GM12872 (cell line): ENCODE data around the gene SRPK2.

Experiments
- TF ChIP-seq, protein P1 (sequence below): IDR thresholded peaks from 3 replicates; pipeline ENCODE4 v1.5.1; 2011; ENCODE audit warnings: low read depth, mild to moderate bottlenecking, low read length, moderate library complexity; ENCODE audit not compliant: insufficient read depth

The SRPK2 gene

DNA sequence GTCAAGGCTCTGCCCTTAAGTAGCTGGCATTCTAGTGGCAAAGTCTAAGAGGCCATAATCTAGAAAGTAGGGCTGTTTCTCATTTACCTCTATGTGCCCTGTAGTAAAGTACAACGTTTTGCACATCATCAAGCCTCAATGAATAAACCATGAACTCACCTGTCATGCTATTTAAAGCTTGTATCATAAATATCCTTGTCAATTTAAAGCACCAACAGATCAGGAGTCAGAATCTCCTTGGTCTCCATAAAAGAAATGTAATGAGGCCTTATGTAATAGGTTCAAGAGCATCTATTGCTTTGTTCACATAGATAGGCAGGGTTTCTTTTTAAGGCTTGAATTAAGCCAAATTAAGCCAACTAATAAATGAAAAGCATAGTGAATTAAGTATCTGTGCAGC is 192.8 kb downstream of the SRPK2 start:
- TF ChIP-seq, protein P1, sequence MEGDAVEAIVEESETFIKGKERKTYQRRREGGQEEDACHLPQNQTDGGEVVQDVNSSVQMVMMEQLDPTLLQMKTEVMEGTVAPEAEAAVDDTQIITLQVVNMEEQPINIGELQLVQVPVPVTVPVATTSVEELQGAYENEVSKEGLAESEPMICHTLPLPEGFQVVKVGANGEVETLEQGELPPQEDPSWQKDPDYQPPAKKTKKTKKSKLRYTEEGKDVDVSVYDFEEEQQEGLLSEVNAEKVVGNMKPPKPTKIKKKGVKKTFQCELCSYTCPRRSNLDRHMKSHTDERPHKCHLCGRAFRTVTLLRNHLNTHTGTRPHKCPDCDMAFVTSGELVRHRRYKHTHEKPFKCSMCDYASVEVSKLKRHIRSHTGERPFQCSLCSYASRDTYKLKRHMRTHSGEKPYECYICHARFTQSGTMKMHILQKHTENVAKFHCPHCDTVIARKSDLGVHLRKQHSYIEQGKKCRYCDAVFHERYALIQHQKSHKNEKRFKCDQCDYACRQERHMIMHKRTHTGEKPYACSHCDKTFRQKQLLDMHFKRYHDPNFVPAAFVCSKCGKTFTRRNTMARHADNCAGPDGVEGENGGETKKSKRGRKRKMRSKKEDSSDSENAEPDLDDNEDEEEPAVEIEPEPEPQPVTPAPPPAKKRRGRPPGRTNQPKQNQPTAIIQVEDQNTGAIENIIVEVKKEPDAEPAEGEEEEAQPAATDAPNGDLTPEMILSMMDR, result no peak

DNA sequence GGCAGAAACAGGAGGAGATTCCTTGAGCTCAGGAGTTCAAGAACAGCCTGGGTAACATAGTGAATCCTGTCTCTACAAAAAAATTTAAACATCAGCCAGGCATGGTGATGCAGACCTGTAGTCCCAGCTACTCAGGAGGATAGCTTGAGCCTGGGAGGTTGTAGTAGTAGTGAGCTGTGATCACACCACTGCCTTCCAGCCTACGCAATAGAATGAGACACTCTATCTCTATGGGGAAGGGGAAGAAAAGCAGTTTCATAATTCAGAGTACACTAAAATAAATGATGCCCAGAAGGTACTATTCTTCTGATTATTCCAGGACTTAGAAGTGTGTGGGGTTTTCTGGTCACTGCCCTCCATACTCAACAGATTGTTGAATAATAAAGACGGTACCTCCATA is 197.4 kb downstream of the SRPK2 start:
- TF ChIP-seq, protein P1, result no peak

DNA sequence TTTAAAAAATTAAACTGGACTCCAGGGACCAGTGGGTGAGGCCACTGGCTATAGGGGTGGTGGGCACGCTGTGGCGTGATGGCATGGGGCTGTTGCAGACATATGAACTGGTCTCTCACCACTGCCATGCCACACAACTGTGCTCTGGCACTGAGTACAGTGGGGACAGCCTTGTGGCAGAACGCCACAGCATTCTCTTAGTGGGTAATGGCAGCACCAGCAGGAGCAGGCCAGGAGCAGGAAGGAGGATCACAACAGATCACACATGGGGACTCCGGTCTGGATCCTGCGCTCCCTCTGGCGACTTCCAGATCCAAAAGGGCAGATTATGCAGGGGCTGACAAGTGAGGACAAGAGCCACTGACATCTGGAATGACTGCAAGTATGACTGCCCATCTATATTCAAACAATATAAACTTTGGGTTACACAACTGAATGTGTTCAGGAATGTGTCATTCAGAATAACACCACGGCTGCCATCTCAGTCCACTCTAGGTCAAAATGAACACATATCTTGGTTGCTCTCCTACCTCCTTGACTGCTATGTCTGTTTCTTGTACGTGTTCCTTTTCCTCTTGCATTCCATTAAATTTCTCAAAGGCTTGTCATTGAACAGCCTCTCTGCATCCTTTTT is 198.7 kb downstream of the SRPK2 start:
- TF ChIP-seq, protein P1, result no peak

DNA sequence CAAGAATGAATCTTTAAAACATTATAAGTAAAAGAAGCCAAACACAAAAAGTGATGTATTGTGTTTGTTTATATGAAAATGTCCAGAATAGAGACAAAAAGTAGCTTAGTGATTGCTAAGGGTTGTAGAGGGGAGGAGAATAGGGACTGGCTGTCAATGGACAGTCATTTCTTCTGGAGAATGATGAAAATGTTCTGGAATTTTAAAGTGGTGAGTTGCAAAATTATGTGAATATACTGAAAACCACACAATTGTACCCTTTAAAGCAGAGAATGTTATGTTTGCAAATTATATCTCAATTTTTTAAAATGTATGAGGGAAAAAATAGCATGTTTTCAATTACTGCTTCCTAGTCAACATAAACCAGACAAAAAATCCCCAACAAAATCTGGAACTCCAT is 200.5 kb downstream of the SRPK2 start:
- TF ChIP-seq, protein P1, result no peak

DNA sequence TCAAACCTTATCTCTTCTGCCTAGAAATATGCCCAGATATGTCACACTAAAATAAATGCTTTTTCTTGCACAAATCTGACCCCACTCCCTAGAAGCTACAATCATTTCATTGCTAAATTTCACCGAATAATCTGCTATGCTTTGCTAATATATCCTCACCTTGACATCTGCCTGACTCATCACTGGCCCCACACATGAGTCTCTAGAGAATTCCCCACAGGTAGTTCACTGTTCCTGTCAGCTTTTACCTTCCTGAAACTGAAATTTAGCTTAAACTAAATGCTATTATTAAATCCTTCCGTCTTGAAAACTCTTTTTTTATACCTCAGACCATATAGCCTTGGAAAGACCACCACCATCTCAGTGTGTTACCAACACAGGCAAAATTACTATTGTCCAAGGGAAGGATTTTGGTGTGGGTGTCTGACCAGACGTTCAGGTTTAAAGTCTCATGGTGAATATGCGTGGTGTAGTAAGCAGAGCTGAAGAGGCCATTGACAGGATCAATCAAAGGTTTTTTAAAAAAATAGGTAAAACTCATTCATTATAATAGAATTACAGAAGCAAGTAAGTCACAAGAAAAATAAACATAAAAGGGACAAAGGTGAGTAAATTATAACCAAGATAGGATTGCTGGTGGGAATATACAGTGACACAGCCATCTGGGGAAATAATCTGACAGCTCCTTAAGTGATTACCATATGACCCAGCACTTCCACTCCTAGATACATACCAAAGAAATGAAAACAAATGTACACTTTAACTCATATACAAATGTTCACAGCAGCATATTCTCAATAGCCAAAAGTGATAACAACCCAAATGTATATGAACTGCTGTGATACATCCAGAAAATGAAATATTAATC is 201.2 kb downstream of the SRPK2 start:
- TF ChIP-seq, protein P1, result no peak

DNA sequence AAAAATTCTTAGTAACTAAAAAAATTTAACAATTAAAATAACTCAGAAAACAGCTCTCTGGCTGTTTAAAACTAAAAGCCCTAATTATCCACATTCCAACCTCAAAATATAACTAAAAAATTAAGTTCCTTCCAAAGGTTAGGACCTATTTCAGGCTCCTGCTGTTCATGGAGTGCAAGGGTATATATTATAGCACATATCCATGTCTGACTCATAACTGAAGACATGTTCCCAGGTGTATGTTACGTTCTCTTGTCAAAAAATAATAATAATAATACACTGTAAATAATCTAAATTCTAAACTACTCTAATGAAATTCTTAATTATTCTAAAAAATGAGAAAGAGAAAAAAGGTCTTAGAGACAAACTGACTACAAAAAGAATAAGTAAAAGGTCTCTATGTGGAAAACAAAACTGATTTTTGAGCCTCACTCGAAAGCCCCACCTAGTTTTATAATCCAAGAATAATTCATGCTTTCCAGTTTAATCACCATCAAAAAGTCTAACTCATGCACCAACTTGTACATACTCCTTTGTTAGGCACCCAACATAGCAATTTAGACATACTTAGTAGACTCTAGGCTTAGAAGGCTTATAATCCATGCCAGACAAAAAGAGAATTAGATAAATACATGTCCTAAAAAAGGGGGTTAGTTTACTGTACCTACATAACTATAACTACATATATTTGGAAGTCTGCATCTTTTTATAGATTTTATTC is 203.3 kb downstream of the SRPK2 start:
- TF ChIP-seq, protein P1, result no peak

DNA sequence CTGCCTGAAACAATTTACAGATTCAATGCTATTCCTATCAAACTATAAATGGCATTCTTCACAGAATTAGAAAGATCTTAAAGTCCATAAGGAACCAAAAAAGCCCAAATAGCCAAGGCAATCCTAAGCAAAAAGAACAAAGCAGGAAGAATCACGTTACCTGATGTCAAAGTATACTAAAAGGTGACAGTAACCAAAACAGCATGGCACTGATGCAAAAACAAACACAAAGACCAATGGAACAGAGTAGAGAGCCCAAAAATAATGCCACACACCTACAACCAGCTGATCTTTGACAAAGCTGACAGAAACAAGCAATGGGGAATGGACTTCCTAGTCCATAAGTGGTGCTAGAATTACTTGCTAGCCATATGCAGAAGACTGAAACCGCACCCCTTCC is 208.7 kb downstream of the SRPK2 start:
- TF ChIP-seq, protein P1, result no peak
